ENCODE data around the gene IGDCC3.

DNA sequence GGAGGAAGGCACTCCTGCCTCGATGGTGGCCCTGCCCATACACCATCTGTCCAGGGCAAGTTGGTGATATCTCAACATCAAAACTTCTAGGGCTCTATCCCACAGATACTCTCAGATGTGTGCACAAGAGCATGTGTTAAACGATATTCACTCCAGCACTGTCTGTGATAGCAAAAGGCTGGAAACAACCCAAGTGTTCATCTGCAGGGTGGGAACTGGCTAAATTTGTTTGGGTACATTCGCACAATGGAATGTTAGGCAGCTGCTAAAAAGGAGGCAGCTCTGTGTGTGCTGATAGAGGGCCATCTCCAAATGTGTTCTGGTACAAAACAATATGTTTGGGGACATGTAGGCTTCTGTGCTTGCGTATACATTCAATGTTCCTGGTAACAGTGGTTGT lies 25.2 kb upstream of the IGDCC3 start:
- TF ChIP-seq, protein P1, sequence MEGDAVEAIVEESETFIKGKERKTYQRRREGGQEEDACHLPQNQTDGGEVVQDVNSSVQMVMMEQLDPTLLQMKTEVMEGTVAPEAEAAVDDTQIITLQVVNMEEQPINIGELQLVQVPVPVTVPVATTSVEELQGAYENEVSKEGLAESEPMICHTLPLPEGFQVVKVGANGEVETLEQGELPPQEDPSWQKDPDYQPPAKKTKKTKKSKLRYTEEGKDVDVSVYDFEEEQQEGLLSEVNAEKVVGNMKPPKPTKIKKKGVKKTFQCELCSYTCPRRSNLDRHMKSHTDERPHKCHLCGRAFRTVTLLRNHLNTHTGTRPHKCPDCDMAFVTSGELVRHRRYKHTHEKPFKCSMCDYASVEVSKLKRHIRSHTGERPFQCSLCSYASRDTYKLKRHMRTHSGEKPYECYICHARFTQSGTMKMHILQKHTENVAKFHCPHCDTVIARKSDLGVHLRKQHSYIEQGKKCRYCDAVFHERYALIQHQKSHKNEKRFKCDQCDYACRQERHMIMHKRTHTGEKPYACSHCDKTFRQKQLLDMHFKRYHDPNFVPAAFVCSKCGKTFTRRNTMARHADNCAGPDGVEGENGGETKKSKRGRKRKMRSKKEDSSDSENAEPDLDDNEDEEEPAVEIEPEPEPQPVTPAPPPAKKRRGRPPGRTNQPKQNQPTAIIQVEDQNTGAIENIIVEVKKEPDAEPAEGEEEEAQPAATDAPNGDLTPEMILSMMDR (IDR thresholded peaks at IDR 0.05; ENCODE audit: insufficient read depth, low read length), result no peak
- no peak for TF ChIP-seq SPI1 (IDR thresholded peaks at IDR 0.05; ENCODE audit: borderline replicate concordance, low read depth)
- TF ChIP-seq POLR2AphosphoS5 (IDR thresholded peaks at IDR 0.05; ENCODE audit: low read depth), result no peak
- no peak for TF ChIP-seq REST (IDR thresholded peaks at IDR 0.05; ENCODE audit: insufficient replicate concordance, low read depth)
- no peak for TF ChIP-seq GABPA (IDR thresholded peaks at IDR 0.05; ENCODE audit: low read depth)
